ENCODE data around the gene CACNA2D2.

DNA sequence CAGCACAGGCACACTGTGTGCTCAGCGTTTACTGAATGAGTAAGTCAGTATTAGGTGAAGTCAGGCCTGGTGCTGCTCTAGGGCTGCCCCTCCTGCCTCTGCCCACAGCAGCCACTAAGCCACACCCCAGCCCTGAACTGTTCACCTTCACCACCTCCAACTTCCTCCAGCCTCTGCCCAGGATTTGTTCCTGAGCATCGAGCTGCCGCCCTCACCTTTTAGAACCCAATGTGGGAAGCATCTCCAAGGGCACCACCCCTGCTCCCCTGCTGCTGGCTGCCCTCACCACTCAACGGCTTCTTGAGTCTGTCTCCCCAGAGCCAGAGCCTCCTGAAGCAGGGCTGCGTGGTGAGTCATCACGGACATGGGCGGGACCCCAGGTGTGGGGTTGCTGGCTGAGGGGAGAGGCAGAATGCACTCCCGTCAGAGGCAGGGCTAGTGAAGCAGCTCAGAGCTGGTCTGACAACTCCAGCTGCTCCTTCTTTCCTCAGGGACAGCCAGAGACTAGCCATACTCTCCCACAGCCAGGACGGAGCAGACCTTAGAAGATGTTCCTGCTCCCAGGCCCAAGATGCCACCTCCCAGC lies 186.7 kb downstream of the CACNA2D2 start:
- TF ChIP-seq CTCF (IDR thresholded peaks at IDR 0.05; ENCODE audit: borderline replicate concordance, extremely low read depth, low read length, poor library complexity, severe bottlenecking) (no peak), EZH2 (IDR thresholded peaks at IDR 0.05; ENCODE audit: borderline replicate concordance, low read depth, low read length, severe bottlenecking) (no peak)

Data from DND-41 (cell line).